Fibroblast of lung (primary cell): ENCODE results near the gene LYZL4.

Experiments
- EZH2 ChIP-seq: IDR thresholded peaks from 2 replicates; pipeline ENCODE4 v1.5.1; 2012; ENCODE audit warnings: low read length, control low read depth, mild to moderate bottlenecking; ENCODE audit errors: missing control alignments
- TF ChIP-seq, protein P1 (sequence below), 2 donors: IDR thresholded peaks in 1 of 2; conservative IDR thresholded peaks in 1 of 2; 1 replicate in 1 of 2; 2 replicates in 1 of 2; pipeline ENCODE4 v1.5.1; 2011 to 2012; ENCODE audit warnings: low read length in 2 of 2, control low read depth in 1 of 2, inconsistent platforms in 1 of 2, low read depth in 1 of 2, mild to moderate bottlenecking in 1 of 2

DNA sequence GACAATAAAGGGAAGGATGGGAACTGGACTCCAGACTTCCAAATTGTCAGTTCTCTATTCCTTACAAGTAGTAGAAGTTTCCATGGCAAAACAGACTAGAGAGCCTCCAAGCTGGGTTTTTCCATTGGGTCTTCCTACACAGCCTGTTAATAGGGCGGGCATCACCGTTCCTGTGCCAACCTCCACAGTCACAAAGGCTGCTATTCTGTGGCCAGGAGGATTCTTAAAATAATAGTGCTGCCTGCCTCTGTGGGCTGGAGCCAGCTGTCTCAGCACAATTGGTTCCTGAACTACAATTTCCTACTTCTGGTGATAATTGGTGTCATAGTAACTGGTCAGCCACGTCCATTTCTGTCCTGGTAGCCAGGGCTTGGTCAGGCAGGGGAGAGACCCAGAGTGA is 38.6 kb downstream of the LYZL4 start:
- TF ChIP-seq, protein P1, sequence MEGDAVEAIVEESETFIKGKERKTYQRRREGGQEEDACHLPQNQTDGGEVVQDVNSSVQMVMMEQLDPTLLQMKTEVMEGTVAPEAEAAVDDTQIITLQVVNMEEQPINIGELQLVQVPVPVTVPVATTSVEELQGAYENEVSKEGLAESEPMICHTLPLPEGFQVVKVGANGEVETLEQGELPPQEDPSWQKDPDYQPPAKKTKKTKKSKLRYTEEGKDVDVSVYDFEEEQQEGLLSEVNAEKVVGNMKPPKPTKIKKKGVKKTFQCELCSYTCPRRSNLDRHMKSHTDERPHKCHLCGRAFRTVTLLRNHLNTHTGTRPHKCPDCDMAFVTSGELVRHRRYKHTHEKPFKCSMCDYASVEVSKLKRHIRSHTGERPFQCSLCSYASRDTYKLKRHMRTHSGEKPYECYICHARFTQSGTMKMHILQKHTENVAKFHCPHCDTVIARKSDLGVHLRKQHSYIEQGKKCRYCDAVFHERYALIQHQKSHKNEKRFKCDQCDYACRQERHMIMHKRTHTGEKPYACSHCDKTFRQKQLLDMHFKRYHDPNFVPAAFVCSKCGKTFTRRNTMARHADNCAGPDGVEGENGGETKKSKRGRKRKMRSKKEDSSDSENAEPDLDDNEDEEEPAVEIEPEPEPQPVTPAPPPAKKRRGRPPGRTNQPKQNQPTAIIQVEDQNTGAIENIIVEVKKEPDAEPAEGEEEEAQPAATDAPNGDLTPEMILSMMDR (conservative IDR thresholded peaks at IDR 0.05 in 1 of 2, IDR thresholded peaks at IDR 0.05 in 1 of 2; ENCODE audit: low read depth in 1 of 2, low read length in 2 of 2), result no peak
- TF ChIP-seq EZH2, result no peak
